HepG2 (cell line): ENCODE results near the gene DDO. TPM values are rescaled to one million over a fixed set of nuclear protein-coding genes. Genes with fewer than 3 reads are reported as not detected.

Experiments used
- ATAC-seq: fragments of 200-7000 bp; cut with Tn5 transposase; 3 replicates; pipeline ENCODE4 v1.9.1; 2020; ENCODE audit warnings: mild to moderate bottlenecking, moderate library complexity
- BruUV-seq: library from RNA; stranded (reverse); fragments of 400-500 nt; replicated peaks from 2 replicates; lab custom pipeline; 2021; lab: Mats Ljungman, UMichigan
- CTCF ChIA-PET: fragments of 300-600 bp; formaldehyde crosslinking; extraction: SDS; loops from one replicate; lab custom pipeline; 2021; ENCODE audit warnings: low total read pairs, inconsistent platforms, low intra/inter-chr PET ratio; lab: Yijun Ruan, JAX
- POLR2A ChIA-PET: fragments of 350-600 bp; sonication (Branson Sonifier 250); formaldehyde crosslinking; loops from one replicate; lab custom pipeline; 2020; ENCODE audit warnings: antibody characterized with exemption, inconsistent platforms; lab: Yijun Ruan, JAX
- DNase-seq: peaks from one replicate; pipeline ENCODE4 v3.0.0-alpha.2; 2015; ENCODE audit warnings: low spot score
- FAIRE-seq: peaks from 3 replicates; lab custom pipeline; 2011; peaks lifted over from hg19 to GRCh38; lab: Jason Lieb, UNC
- H2AFZ ChIP-seq: one replicate; pipeline ENCODE4 v1.6.1; 2011; ENCODE audit warnings: low read length, inconsistent platforms
- H3K27ac ChIP-seq: fragments of 300-600 bp; 3 replicates; pipeline ENCODE4 v1.8.0; 2011; ENCODE audit warnings: mixed run types, mild to moderate bottlenecking, mixed read lengths, low read length, inconsistent platforms; ENCODE audit not compliant: insufficient read depth; ENCODE audit errors: extremely low read length
- H3K27me3 ChIP-seq, 2 experiments: fragments of 200-600 bp in 1 of 2; 2 replicates in 1 of 2; 3 replicates in 1 of 2; pipeline versions ENCODE4 v1.6.0 to v1.8.0; 2011; ENCODE audit warnings: low read length in 2 of 2, mild to moderate bottlenecking in 2 of 2, moderate library complexity in 2 of 2, inconsistent platforms in 1 of 2; ENCODE audit not compliant: insufficient read depth in 2 of 2, control insufficient read depth in 1 of 2
- H3K36me3 ChIP-seq, 2 experiments: fragments of 200-600 bp in 1 of 2; replicated peaks in 1 of 2; 2 replicates in 1 of 2; 3 replicates in 1 of 2; pipeline versions ENCODE4 v1.5.1 to v1.8.0; 2011; ENCODE audit warnings: low read length in 2 of 2, inconsistent platforms in 1 of 2; ENCODE audit not compliant: insufficient read depth in 2 of 2, control insufficient read depth in 1 of 2
- H3K4me1 ChIP-seq: 2 replicates; pipeline ENCODE4 v1.5.1; 2012; ENCODE audit warnings: low read length, inconsistent platforms; ENCODE audit not compliant: insufficient read depth
- H3K4me2 ChIP-seq: 2 replicates; pipeline ENCODE4 v1.6.0; 2011; ENCODE audit warnings: low read depth, low read length, inconsistent platforms
- H3K4me3 ChIP-seq, 3 experiments: fragments of 200-600 bp in 1 of 3; sonication (generic), shearing (Covaris generic) in 1 of 3; replicated peaks in 1 of 3; 2 replicates each; pipeline ENCODE4 v1.5.1; 2011 to 2016; ENCODE audit warnings: low read length in 3 of 3, inconsistent platforms in 2 of 3, low read depth in 2 of 3, mild to moderate bottlenecking in 2 of 3, control low read depth in 1 of 3, mixed read lengths in 1 of 3; ENCODE audit not compliant: insufficient read depth in 1 of 3
- H3K79me2 ChIP-seq: one replicate; pipeline ENCODE4 v1.6.1; 2011; ENCODE audit warnings: low read length, inconsistent platforms; ENCODE audit not compliant: insufficient read depth
- H3K9ac ChIP-seq: 2 replicates; pipeline ENCODE4 v1.6.0; 2011; ENCODE audit warnings: mild to moderate bottlenecking, low read depth, low read length, inconsistent platforms; ENCODE audit not compliant: insufficient read depth
- H3K9me3 ChIP-seq: 2 replicates; pipeline ENCODE4 v1.5.1; 2012; ENCODE audit warnings: mild to moderate bottlenecking, low read length
- H4K20me1 ChIP-seq: 2 replicates; pipeline ENCODE4 v1.6.0; 2011; ENCODE audit warnings: inconsistent platforms, mild to moderate bottlenecking, low read length, moderate library complexity; ENCODE audit not compliant: insufficient read depth
- AGO2 ChIP-seq: fragments of 200-400 bp; formaldehyde crosslinking; optimal IDR thresholded peaks from 2 replicates; pipeline ENCODE3; 2017; ENCODE audit warnings: mild to moderate bottlenecking, low read depth, low read length, moderate library complexity
- GPBP1L1 ChIP-seq: sonication (generic); formaldehyde crosslinking; IDR thresholded peaks from 2 replicates; pipeline ENCODE4 v1.5.0; 2020; ENCODE audit warnings: mild to moderate bottlenecking, missing genetic modification reagents
- HDAC1 ChIP-seq: sonication (generic); formaldehyde crosslinking; IDR thresholded peaks from 2 replicates; pipeline ENCODE4 v1.5.1; 2020; ENCODE audit warnings: mild to moderate bottlenecking, missing genetic modification reagents
- HMG20A ChIP-seq: IDR thresholded peaks from 2 replicates; pipeline ENCODE4 v1.6.1; 2016; ENCODE audit warnings: borderline replicate concordance
- MZF1 ChIP-seq: sonication (generic); formaldehyde crosslinking; IDR thresholded peaks from 2 replicates; pipeline ENCODE4 v1.8.1; 2023; ENCODE audit warnings: mild to moderate bottlenecking, missing genetic modification reagents, borderline replicate concordance
- NPAS2 ChIP-seq: sonication (generic); formaldehyde crosslinking; IDR thresholded peaks from 2 replicates; pipeline ENCODE4 v1.8.0; 2022; ENCODE audit warnings: mild to moderate bottlenecking, missing genetic modification reagents, borderline replicate concordance
- RFXANK ChIP-seq: IDR thresholded peaks from 2 replicates; pipeline ENCODE4 v1.6.1; 2016
- ZNF121 ChIP-seq: sonication (generic); formaldehyde crosslinking; IDR thresholded peaks from 2 replicates; pipeline ENCODE4 v1.5.0; 2020; ENCODE audit warnings: mild to moderate bottlenecking, missing genetic modification reagents
- ZNF138 ChIP-seq: sonication (generic); formaldehyde crosslinking; IDR thresholded peaks from 2 replicates; pipeline ENCODE4 v1.5.0; 2020; ENCODE audit warnings: mild to moderate bottlenecking, low read depth, missing genetic modification reagents
- ZNF703 ChIP-seq: sonication (generic); formaldehyde crosslinking; IDR thresholded peaks from 2 replicates; pipeline ENCODE4 v1.5.1; 2020; ENCODE audit warnings: missing genetic modification reagents, mild to moderate bottlenecking, moderate library complexity, borderline replicate concordance
- WGBS: methylation state at CpG from one replicate; pipeline ENCODE4 v1.1.6; 2017; ENCODE audit warnings: low lambda C conversion rate; 5-methylcytosine and 5-hydroxymethylcytosine counted together
- in situ Hi-C: cut with HindIII; loops from 2 replicates; pipeline ENCODE4 v1.10.0; 2017; ENCODE audit warnings: low pct_unique_long_range_greater_than_20kb; ENCODE audit not compliant: extremely low pct_ligation_motif_present
- intact Hi-C: fragments of 100-400 bp; cut with micrococcal nuclease; formaldehyde crosslinking; loops from one replicate; pipeline ENCODE4 v1.10.0; 2022; ENCODE audit not compliant: unreplicated experiment
- polyA plus RNA-seq, 8 experiments: library from polyadenylated mRNA; depleted of rRNA in 3 of 8; stranded (reverse) in 7 of 8; unstranded in 1 of 8; fragments of >200 nt; fragmentation: Illumina TruSeq in 4 of 8; extraction: Trizol in 4 of 8; gene quantifications; 2 replicates each; pipeline versions ENCODE4 v1.2.1 to v1.2.3, GENCODE V29; 2011 to 2016; ENCODE audit warnings: low read depth in 4 of 8, missing spikeins in 1 of 8, mixed read lengths in 1 of 8; ENCODE audit not compliant: insufficient read depth in 1 of 8
- total RNA-seq, 5 experiments: library from RNA; depleted of rRNA; stranded (reverse); fragments of >200 nt; fragmentation: Illumina TruSeq; extraction: Trizol; gene quantifications; 2 replicates each; pipeline ENCODE4 v1.2.3, GENCODE V29; 2016; ENCODE audit warnings: low read depth in 1 of 5

Gene DDO
- total and polyA plus RNA-seq, 2 of the 13 experiments (the other 11 are each of a cell fraction or from before 2014, with no cell fraction given) = 6.1 to 10.3 TPM

GRCh38 chr6:110439356-110439755 lies 24.0 kb upstream of the DDO start:
- Histone ChIP-seq H3K27ac (no peak overlapping the region), H3K4me1 (no peaks in the 10 kb centered on the region), H3K36me3 (no peaks in the 10 kb centered on the region), H4K20me1 (no peaks in the 10 kb centered on the region), H2AFZ (no peak overlapping the region), H3K79me2 (no peaks in the 10 kb centered on the region), H3K9ac (no peak overlapping the region), H3K27me3 (peaks cover 0 to 10% of the 10 kb centered on the region in 2 experiments; a peak in 1 of 5 replicates), H3K9me3 (no peaks in the 10 kb centered on the region), H3K4me3 (no peak overlapping the region), H3K4me2 (no peak overlapping the region)
- in situ Hi-C loops (no loop called here), intact Hi-C loops (no loop called here)
- ChIA-PET CTCF (no interaction called here), POLR2A (no interaction called here)
- FAIRE-seq (no peak), DNase-seq (no peak), ATAC-seq (no peak)
- no TSS peak for BruUV-seq
- TF ChIP-seq GPBP1L1 = no peak
- TF ChIP-seq MZF1 = no peak
- TF ChIP-seq ZNF138 = no peak
- TF ChIP-seq AGO2 = no peak
- TF ChIP-seq HDAC1 (CRISPR knock-in tag) = no peak
- TF ChIP-seq RFXANK = no peak
- no peak for TF ChIP-seq HMG20A (CRISPR knock-in tag)
- TF ChIP-seq NPAS2 = no peak
- TF ChIP-seq ZNF703 = no peak
- no peak for TF ChIP-seq ZNF121 (CRISPR knock-in tag)
- WGBS = 47% methylated on average over 5 of the region's 5 CpGs
